NB4 (cell line): ENCODE results near the gene RSPRY1.

ENCODE experiments used
- MAX ChIP-seq: IDR thresholded peaks from 2 replicates; pipeline ENCODE4 v1.6.1; 2011; ENCODE audit warnings: low read depth, low read length
- MYC ChIP-seq: IDR thresholded peaks from 2 replicates; pipeline ENCODE4 v1.6.1; 2011; ENCODE audit warnings: low read depth, low read length
- POLR2A ChIP-seq: IDR thresholded peaks from 2 replicates; pipeline ENCODE4 v1.6.1; 2011; ENCODE audit warnings: mild to moderate bottlenecking; ENCODE audit not compliant: insufficient read length; ENCODE audit errors: extremely low read depth
- TF ChIP-seq, protein P1 (sequence below): IDR thresholded peaks from one replicate; pipeline ENCODE4 v1.5.1; 2012; ENCODE audit warnings: low read depth, low read length

GRCh38 chr16:57144027-57144426, 42.1 kb upstream of the RSPRY1 start:
- TF ChIP-seq POLR2A = no peak
- TF ChIP-seq, protein P1, sequence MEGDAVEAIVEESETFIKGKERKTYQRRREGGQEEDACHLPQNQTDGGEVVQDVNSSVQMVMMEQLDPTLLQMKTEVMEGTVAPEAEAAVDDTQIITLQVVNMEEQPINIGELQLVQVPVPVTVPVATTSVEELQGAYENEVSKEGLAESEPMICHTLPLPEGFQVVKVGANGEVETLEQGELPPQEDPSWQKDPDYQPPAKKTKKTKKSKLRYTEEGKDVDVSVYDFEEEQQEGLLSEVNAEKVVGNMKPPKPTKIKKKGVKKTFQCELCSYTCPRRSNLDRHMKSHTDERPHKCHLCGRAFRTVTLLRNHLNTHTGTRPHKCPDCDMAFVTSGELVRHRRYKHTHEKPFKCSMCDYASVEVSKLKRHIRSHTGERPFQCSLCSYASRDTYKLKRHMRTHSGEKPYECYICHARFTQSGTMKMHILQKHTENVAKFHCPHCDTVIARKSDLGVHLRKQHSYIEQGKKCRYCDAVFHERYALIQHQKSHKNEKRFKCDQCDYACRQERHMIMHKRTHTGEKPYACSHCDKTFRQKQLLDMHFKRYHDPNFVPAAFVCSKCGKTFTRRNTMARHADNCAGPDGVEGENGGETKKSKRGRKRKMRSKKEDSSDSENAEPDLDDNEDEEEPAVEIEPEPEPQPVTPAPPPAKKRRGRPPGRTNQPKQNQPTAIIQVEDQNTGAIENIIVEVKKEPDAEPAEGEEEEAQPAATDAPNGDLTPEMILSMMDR = no peak
- no peak for TF ChIP-seq MAX
- no peak for TF ChIP-seq MYC
